ENCODE measurements around the gene VPS26C.

The VPS26C gene

GRCh38 chr21:37207441-37208009, 59.6 kb downstream of the VPS26C start:
- DNase-seq (ENCODE audit: extremely low read depth in 1 of 2, low read depth in 1 of 2) = no peak

- DNase-seq (ENCODE audit: extremely low read depth in 1 of 2, low read depth in 1 of 2) = no peak
These were observed 60.6 kb downstream of the VPS26C start for GRCh38 chr21:37206496-37206895.

GRCh38 chr21:37204580-37204979, 62.6 kb downstream of the VPS26C start:
- no peak for DNase-seq (ENCODE audit: extremely low read depth in 1 of 2, low read depth in 1 of 2)

DNA sequence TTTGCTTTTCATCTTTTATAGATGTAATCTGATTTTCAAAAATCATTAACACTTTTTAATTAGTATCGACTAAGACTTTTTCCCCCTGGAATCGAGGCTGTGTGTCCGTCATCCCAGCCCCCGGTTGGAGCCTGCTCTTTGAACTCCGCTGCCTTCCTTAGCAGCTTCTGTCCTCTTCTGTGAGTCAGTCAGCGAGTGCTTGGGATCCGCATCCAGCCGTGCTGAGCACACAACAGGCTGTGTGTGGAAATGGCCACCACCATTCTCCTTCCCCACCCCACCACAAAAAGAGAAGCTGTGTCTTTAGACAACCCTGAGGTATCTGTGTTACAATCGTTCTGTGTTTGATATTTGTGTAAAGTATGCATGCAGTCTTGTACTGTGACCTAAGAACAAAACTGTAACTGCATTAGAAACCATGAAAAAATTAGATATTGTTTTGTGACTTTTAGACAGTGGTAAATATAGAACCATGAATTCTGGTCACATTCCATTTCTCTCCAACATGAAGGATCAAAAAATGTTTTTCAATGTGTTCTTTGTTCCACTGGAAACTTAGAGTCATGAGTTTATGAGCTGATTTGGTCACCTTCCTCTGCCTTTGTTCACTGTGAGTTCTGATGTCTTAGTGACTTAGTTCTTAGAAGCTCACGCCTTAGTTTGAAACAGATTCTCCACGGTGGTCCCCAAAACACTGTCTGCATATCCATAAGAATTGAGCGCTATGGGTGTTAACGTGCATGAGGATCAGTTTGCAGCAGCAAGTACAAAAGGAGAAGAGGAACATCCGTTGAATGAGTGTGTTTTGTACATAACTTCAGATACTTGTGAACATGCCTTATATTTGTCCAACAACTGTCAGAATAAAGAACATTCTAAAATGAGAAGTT, 64.7 kb downstream of the VPS26C start:
- no peak for DNase-seq (ENCODE audit: extremely low read depth in 1 of 2, low read depth in 1 of 2)

DNA sequence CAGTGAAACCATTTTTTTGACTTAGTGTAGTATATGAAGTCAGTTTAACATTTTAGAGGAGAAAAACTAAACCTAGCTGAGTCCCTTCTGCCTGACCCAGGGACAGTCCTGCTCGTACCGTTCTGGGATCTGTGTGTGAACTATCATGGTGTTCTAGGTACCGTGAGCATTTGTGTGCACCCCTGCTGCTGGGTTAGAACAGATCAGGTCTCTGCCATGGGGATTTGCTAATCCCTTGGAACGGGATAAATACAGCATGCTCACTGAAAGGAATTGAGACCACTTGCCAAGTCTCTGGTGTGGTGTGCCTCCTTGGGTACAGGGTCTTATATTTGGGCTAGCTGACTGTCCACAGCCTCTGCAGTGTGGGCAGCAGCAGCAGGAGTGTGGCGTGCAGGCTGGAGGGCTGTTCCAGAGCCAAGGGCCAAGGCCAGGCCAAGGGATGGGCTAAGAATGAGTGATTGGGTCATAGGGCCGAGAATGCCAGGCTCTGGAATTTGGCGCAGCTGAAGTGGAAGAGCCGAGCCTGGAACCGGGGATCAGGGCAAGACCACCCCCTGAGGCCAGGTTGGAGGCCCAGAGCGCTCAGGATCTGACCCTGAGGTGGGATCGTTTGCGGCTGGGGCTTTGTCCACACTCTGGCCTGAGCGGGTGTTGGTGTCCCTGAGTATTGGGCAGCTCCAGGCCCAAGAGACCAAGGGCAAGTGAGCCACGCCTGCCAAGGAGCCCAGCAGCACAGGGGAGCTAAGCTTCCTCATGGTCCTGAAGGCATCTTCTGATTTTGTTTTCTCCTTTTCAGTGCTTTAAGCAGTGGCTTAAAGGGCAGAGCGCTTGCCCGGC, 66.3 kb downstream of the VPS26C start:
- no peak for DNase-seq (ENCODE audit: extremely low read depth in 1 of 2, low read depth in 1 of 2)

GRCh38 chr21:37199057-37199924, 67.8 kb downstream of the VPS26C start:
- DNase-seq (ENCODE audit: extremely low read depth in 1 of 2, low read depth in 1 of 2) = no peak

- no peak for DNase-seq (ENCODE audit: extremely low read depth in 1 of 2, low read depth in 1 of 2)
These were observed 69.4 kb downstream of the VPS26C start for GRCh38 chr21:37197746-37198145.

- DNase-seq (ENCODE audit: extremely low read depth in 1 of 2, low read depth in 1 of 2) = no peak
These were observed 70.3 kb downstream of the VPS26C start for GRCh38 chr21:37196847-37197246.

DNA sequence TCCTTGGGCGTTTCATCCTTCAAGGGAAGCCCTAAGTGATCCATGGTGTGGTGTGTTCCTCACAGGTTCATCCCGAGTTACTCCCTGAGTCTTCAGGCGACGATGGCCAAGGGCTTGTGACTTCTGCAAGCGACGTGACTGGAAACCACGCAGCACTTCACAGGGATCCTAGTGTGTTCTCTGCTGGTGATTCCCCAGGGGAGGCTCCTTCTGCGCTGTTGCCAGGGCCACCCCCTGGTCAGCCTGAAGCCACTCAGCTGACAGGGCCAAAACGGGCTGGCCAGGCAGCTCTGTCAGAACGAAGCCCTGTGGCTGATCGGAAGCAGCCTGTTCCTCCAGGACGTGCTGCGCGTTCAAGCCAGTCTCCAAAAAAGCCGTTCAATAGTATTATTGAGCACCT, 71.5 kb downstream of the VPS26C start:
- no peak for DNase-seq (ENCODE audit: extremely low read depth in 1 of 2, low read depth in 1 of 2)

DNA sequence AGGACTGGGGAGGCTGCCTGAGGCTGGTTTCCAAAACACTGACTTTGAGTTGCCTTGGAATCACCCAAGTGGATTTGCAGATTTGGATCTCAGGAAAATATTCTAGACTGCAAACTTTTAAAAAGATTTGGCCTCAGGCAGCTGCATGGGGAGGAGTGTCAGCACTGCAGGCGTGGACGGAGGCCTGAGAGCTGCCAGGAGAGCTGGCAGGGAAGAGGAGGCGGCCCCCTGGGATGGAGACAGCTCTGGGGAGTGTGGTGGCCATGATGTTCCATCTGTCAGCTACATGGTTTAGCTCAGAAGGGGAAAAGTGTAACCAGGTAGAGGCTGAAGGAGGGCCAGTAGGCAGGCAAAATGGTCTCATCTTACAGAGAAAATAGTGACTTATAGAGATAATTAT, 72.1 kb downstream of the VPS26C start:
- no peak for DNase-seq (ENCODE audit: extremely low read depth in 1 of 2, low read depth in 1 of 2)

DNA sequence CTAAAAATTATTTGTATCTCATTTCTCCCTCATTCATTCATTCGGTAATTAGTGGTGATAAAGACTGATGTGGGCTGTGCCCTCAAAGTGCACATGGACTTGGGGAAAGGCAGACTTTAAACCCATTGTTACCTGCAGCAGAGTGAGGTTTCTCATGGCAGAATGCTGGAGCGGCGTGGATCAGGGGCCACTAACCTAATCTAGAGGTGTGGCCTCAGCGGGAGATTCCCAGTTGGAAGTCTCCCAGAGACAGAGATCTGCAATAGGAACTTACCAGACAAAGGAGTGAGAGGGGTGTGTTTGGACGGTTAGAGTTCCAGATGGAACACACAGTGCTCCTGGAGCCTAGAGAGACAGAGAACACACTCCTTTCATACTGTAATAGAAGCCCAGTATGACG, 73.5 kb downstream of the VPS26C start:
- DNase-seq (ENCODE audit: extremely low read depth in 1 of 2, low read depth in 1 of 2) = no peak

DNA sequence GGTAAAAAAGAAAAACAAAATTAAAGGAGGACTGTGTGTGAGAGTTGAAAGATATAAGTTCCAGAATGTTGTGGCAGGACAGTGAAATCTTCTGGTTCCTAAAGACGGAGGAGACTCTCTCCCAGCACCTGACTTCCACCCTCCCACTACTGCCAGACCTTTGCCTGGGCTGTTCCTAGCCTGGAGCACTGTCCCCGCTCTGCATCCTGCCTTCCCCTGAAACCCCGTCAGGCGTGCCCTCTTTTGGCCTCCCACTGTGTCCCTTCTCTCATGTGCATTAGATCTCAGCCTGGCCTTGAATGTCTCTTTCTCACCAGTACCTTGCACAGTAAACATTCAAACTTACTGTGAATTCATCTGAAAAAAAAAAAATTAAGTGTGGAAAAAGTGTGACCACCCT, 74.1 kb downstream of the VPS26C start:
- no peak for DNase-seq (ENCODE audit: extremely low read depth in 1 of 2, low read depth in 1 of 2)

- DNase-seq (ENCODE audit: extremely low read depth in 1 of 2, low read depth in 1 of 2) = no peak
These were observed 75.1 kb downstream of the VPS26C start for GRCh38 chr21:37192019-37192418.

DNA sequence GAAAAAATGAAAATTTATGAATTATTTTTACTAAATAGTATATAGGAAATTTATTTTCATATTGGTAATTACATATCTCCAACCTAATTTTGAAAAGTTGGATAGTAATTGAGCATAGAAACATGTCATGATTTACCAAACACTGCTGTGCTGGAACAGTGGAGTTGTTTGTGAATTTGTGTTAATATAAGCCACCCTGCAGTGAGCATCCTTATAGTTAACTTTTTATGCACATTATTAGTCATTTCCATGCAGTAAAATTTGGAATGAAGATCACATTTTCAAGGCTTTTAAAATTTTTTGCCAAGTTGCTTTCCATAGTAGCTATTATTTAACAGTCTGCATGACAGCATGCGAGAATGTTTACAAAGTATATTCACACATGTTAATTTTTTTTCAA, 78.3 kb downstream of the VPS26C start:
- no peak for DNase-seq (ENCODE audit: extremely low read depth in 1 of 2, low read depth in 1 of 2)

GRCh38 chr21:37186983-37187382, 80.2 kb downstream of the VPS26C start:
- no peak for DNase-seq (ENCODE audit: extremely low read depth in 1 of 2, low read depth in 1 of 2)

- no peak for DNase-seq (ENCODE audit: extremely low read depth in 1 of 2, low read depth in 1 of 2)
These were observed 82.1 kb downstream of the VPS26C start for GRCh38 chr21:37184784-37185593.

GRCh38 chr21:37183749-37184148, 83.4 kb downstream of the VPS26C start:
- DNase-seq (ENCODE audit: extremely low read depth in 1 of 2, low read depth in 1 of 2) = no peak

DNA sequence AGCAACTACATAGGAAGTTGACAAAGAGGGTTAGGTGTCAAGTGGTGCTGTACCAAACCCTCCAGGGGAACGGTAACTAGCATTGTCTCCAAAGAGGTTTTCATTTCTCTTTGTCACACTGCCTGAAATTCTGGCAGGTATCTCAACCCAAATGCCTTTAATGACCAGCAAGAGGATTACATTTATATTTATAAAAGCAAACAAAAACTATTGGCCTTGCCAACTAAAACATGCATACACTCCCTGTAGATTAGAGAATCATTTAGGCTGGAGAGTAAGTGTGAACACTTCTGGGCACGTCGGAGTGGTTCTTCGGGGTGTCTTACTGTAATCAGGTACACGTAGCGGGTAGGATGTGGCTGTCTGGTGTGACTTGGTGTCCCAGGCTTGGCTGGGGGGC, 84.9 kb downstream of the VPS26C start:
- DNase-seq (ENCODE audit: extremely low read depth in 1 of 2, low read depth in 1 of 2) = no peak

DNA sequence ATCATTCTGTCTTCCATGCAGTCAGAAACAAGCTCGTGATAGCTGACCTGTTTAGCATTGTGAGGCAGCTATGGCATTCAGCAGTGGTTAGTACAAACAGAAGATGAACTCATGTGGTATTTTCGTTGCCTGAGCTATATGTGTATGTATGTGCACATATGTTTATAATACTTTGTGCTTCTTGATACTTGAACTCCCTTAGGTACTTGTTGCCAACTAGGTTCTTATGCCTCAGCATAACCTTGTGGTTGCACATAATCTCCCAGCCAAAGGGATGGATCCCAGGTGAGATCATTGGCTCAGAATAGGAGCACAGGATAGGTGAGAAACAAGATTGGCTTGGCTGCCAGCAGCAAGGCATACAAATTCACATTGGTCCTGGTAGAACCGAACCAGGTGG, 86.1 kb downstream of the VPS26C start:
- no peak for DNase-seq (ENCODE audit: extremely low read depth in 1 of 2, low read depth in 1 of 2)

GRCh38 chr21:37176716-37177115, 90.4 kb downstream of the VPS26C start:
- no peak for DNase-seq (ENCODE audit: extremely low read depth in 1 of 2, low read depth in 1 of 2)

All from activated CD8-positive, alpha-beta memory T cell treated with anti-CD3 and anti-CD28 coated beads for 1 hour (primary cell).